IPS-NIHi11 (cell line): ENCODE results near the gene ALG12.

ENCODE experiments used
- DNase-seq: peaks from one replicate; pipeline ENCODE4 v3.0.0; 2012; ENCODE audit warnings: mixed read lengths, low spot score

ALG12 gene

GRCh38 chr22:49917974-49918910, at the start of gene ALG12, which contains the start of gene CRELD2:
TSS of gene ALG12 (minus strand) at chr22:49918438. CDS start at chr22:49913765, 4,673 bp downstream.
TSS of gene CRELD2 (plus strand) at chr22:49918634. CDS start at chr22:49918770, 136 bp downstream.
- DNase-seq, result peak; percentile 100

GRCh38 chr22:49967706-49968208, 49.5 kb upstream of the ALG12 start:
- DNase-seq, result peak; percentile 4

GRCh38 chr22:49966774-49967705, 48.8 kb upstream of the ALG12 start:
- peak; percentile 9 for DNase-seq

- DNase-seq, result peak; percentile 5
These were observed 48.0 kb upstream of the ALG12 start for GRCh38 chr22:49966041-49966773.

- DNase-seq, result peak; percentile 2
These were observed 47.1 kb upstream of the ALG12 start for GRCh38 chr22:49965091-49966040.

- no peak for DNase-seq
These were observed 46.2 kb upstream of the ALG12 start for GRCh38 chr22:49964136-49965090.

GRCh38 chr22:49963647-49964026, 45.4 kb upstream of the ALG12 start:
- DNase-seq, result no peak

GRCh38 chr22:49962751-49963646, 44.8 kb upstream of the ALG12 start:
- DNase-seq, result peak; percentile 2

GRCh38 chr22:49962012-49962750, 43.9 kb upstream of the ALG12 start:
- peak; percentile 78 for DNase-seq

GRCh38 chr22:49961601-49962011, 43.4 kb upstream of the ALG12 start:
- DNase-seq, result no peak

- no peak for DNase-seq
These were observed 42.9 kb upstream of the ALG12 start for GRCh38 chr22:49961005-49961600.

GRCh38 chr22:49960159-49961004, 42.1 kb upstream of the ALG12 start, which contains the start of gene PIM3:
TSS of gene PIM3 (plus strand) at chr22:49960772. CDS start at chr22:49960948, 176 bp downstream.
- peak; percentile 97 for DNase-seq

GRCh38 chr22:49959782-49960158, 41.5 kb upstream of the ALG12 start:
- DNase-seq, result peak; percentile 73

GRCh38 chr22:49958931-49959781, 40.9 kb upstream of the ALG12 start:
- DNase-seq, result no peak

- no peak for DNase-seq
These were observed 40.2 kb upstream of the ALG12 start for GRCh38 chr22:49958366-49958921.
